IMR-90 (cell line): ENCODE data around the gene TLR9. TPM values are rescaled to one million over a fixed set of nuclear protein-coding genes. Genes with fewer than 3 reads are reported as not detected.

Source experiments
- ATAC-seq: fragments of 200-7000 bp; cut with Tn5 transposase; 2 replicates; pipeline ENCODE4 v1.9.1; 2020; ENCODE audit warnings: low read depth, mild to moderate bottlenecking, moderate library complexity
- BruUV-seq: library from RNA; stranded (reverse); fragments of 400-500 nt; replicated peaks from 2 replicates; lab custom pipeline; 2021; lab: Mats Ljungman, UMichigan
- CTCF ChIA-PET: fragments of 300-600 bp; formaldehyde crosslinking; extraction: SDS; loops from one replicate; lab custom pipeline; 2021; ENCODE audit warnings: antibody characterized with exemption; lab: Yijun Ruan, JAX
- POLR2A ChIA-PET: fragments of 300-600 bp; sonication (Branson Sonifier 250); formaldehyde crosslinking; loops from one replicate; lab custom pipeline; 2022; ENCODE audit warnings: antibody characterized with exemption; ENCODE audit not compliant: unreplicated experiment; lab: Charles Lee
- DNase-seq: peaks from one replicate; pipeline ENCODE4 v3.0.0; 2013
- H2AFZ ChIP-seq: replicated peaks from 2 replicates; pipeline ENCODE3; 2013; ENCODE audit warnings: low read length, mild to moderate bottlenecking; ENCODE audit not compliant: poor library complexity
- H2AK5ac ChIP-seq: 2 replicates; pipeline ENCODE4 v1.6.1; 2013; ENCODE audit warnings: low read depth, low read length, inconsistent platforms
- H2AK9ac ChIP-seq: replicated peaks from 2 replicates; pipeline ENCODE3; 2013; ENCODE audit warnings: mild to moderate bottlenecking, low read depth, low read length, moderate library complexity; ENCODE audit not compliant: poor library complexity
- H2BK120ac ChIP-seq: 2 replicates; pipeline ENCODE4 v1.6.1; 2013; ENCODE audit warnings: low read depth, low read length, inconsistent platforms
- H2BK15ac ChIP-seq: 3 replicates; pipeline ENCODE4 v1.6.1; 2013; ENCODE audit warnings: low read depth, low read length, inconsistent platforms
- H2BK20ac ChIP-seq: 2 replicates; pipeline ENCODE4 v1.6.1; 2013; ENCODE audit warnings: low read depth, mild to moderate bottlenecking, inconsistent platforms, low read length, moderate library complexity
- H2BK5ac ChIP-seq: 2 replicates; pipeline ENCODE4 v1.6.1; 2013; ENCODE audit warnings: mild to moderate bottlenecking, low read depth, low read length, inconsistent platforms; ENCODE audit not compliant: poor library complexity, severe bottlenecking
- H3K14ac ChIP-seq: replicated peaks from 2 replicates; pipeline ENCODE4 v1.6.1; 2013; ENCODE audit warnings: low read depth, low read length, inconsistent platforms
- H3K18ac ChIP-seq: 2 replicates; pipeline ENCODE4 v1.6.1; 2013; ENCODE audit warnings: low read depth, low read length, control low read depth
- H3K23ac ChIP-seq: 2 replicates; pipeline ENCODE4 v1.6.1; 2013; ENCODE audit warnings: low read depth, low read length, inconsistent platforms
- H3K27ac ChIP-seq: 2 replicates; pipeline ENCODE4 v1.5.1; 2013; ENCODE audit warnings: mild to moderate bottlenecking, control low read depth, low read length; ENCODE audit not compliant: insufficient read depth
- H3K27me3 ChIP-seq: 2 replicates; pipeline ENCODE4 v1.6.1; 2013; ENCODE audit warnings: low read length; ENCODE audit not compliant: control insufficient read depth, insufficient read depth
- H3K36me3 ChIP-seq: 2 replicates; pipeline ENCODE4 v1.6.1; 2013; ENCODE audit warnings: low read length, mixed read lengths; ENCODE audit not compliant: control insufficient read depth, insufficient read depth
- H3K4ac ChIP-seq: 2 replicates; pipeline ENCODE4 v1.6.1; 2013; ENCODE audit warnings: low read depth, low read length, inconsistent platforms
- H3K4me1 ChIP-seq: 2 replicates; pipeline ENCODE4 v1.6.1; 2013; ENCODE audit warnings: low read length, mixed read lengths; ENCODE audit not compliant: control insufficient read depth, insufficient read depth
- H3K4me2 ChIP-seq: 2 replicates; pipeline ENCODE4 v1.6.1; 2013; ENCODE audit warnings: low read depth, mild to moderate bottlenecking, control low read depth, low read length, moderate library complexity
- H3K4me3 ChIP-seq: 2 replicates; pipeline ENCODE4 v1.5.1; 2013; ENCODE audit warnings: low read depth, mild to moderate bottlenecking, control low read depth, low read length, moderate library complexity; ENCODE audit not compliant: insufficient read depth
- H3K56ac ChIP-seq: 2 replicates; pipeline ENCODE4 v1.6.1; 2013; ENCODE audit warnings: low read length, inconsistent platforms; ENCODE audit not compliant: insufficient read depth; ENCODE audit errors: extremely low read depth
- H3K79me1 ChIP-seq, 2 experiments: 2 replicates each; pipeline ENCODE4 v1.6.1; 2013; ENCODE audit warnings: low read length in 2 of 2, inconsistent platforms in 1 of 2, low read depth in 1 of 2
- H3K9ac ChIP-seq: 2 replicates; pipeline ENCODE4 v1.6.1; 2013; ENCODE audit warnings: low read depth, low read length, control low read depth
- H3K9me1 ChIP-seq: 2 replicates; pipeline ENCODE4 v1.6.1; 2013; ENCODE audit warnings: low read length, inconsistent platforms; ENCODE audit not compliant: insufficient read depth
- H3K9me3 ChIP-seq: 2 replicates; pipeline ENCODE4 v1.6.1; 2013; ENCODE audit warnings: low read length; ENCODE audit not compliant: control insufficient read depth, insufficient read depth
- H4K20me1 ChIP-seq: 2 replicates; pipeline ENCODE4 v1.6.1; 2013; ENCODE audit warnings: low read length, inconsistent platforms; ENCODE audit not compliant: insufficient read depth
- H4K5ac ChIP-seq: 2 replicates; pipeline ENCODE4 v1.6.1; 2013; ENCODE audit warnings: mild to moderate bottlenecking, low read depth, low read length, control low read depth
- H4K8ac ChIP-seq, 2 experiments: 2 replicates each; pipeline ENCODE4 v1.6.1; 2013; ENCODE audit warnings: low read depth in 2 of 2, low read length in 2 of 2, control low read depth in 1 of 2, inconsistent platforms in 1 of 2
- H4K91ac ChIP-seq: 2 replicates; pipeline ENCODE4 v1.6.1; 2013; ENCODE audit warnings: low read depth, low read length, inconsistent platforms; ENCODE audit not compliant: insufficient read depth
- CHD1 ChIP-seq: IDR thresholded peaks from 2 replicates; pipeline ENCODE4 v1.6.1; 2012; ENCODE audit warnings: low read depth, low read length, improper control_type of control experiment
- CTCF ChIP-seq: conservative IDR thresholded peaks from 2 replicates; pipeline ENCODE4 v1.5.1; 2012; ENCODE audit warnings: mild to moderate bottlenecking, low read depth, low read length, improper control_type of control experiment
- MAFK ChIP-seq: IDR thresholded peaks from 2 replicates; pipeline ENCODE4 v1.6.1; 2012; ENCODE audit warnings: low read depth, low read length, improper control_type of control experiment
- MAZ ChIP-seq: IDR thresholded peaks from 2 replicates; pipeline ENCODE4 v1.6.1; 2012; ENCODE audit warnings: low read depth, mild to moderate bottlenecking, low read length, improper control_type of control experiment, moderate library complexity, borderline replicate concordance
- POLR2A ChIP-seq: IDR thresholded peaks from 2 replicates; pipeline ENCODE4 v1.6.1; 2012; ENCODE audit warnings: mild to moderate bottlenecking, low read depth, low read length
- WGBS, 2 experiments: methylation state at CpG; one replicate each; pipeline versions ENCODE4 v1.1.5 to v1.1.7; 2013; ENCODE audit warnings: missing lambda C conversion rate in 2 of 2; ENCODE audit not compliant: insufficient read length in 1 of 2; ENCODE audit errors: extremely low coverage in 2 of 2; 5-methylcytosine and 5-hydroxymethylcytosine counted together
- dilution Hi-C: fragments of 300-500 bp; cut with HindIII; formaldehyde crosslinking; loops from one replicate; pipeline ENCODE4 v1.14.3; 2018; ENCODE audit warnings: low sequenced_read_pairs; ENCODE audit not compliant: unreplicated experiment
- in situ Hi-C: fragments of 300-500 bp; cut with MboI; formaldehyde crosslinking; loops from 3 replicates; pipeline ENCODE4 v1.14.3; 2019; ENCODE audit warnings: low sequenced_read_pairs, inconsistent platforms, mixed read lengths
- intact Hi-C: fragments of 100-400 bp; cut with micrococcal nuclease; formaldehyde crosslinking; loops from 2 replicates; pipeline ENCODE4 v1.10.0; 2022
- polyA plus RNA-seq, 3 experiments: library from polyadenylated mRNA; depleted of rRNA; stranded (reverse); fragments of >200 nt; gene quantifications; 2 replicates each; pipeline ENCODE4 v1.2.3, GENCODE V29; 2012; ENCODE audit warnings: low replicate concordance in 1 of 3
- total RNA-seq: library from RNA; depleted of rRNA; stranded (reverse); fragments of >200 nt; gene quantifications from 2 replicates; pipeline ENCODE4 v1.2.3, GENCODE V29; 2012
- TF ChIP-seq, protein P1 (sequence below): fragments of 150-350 bp; IDR thresholded peaks from 2 replicates; pipeline ENCODE4 v1.6.1; 2017; ENCODE audit warnings: mild to moderate bottlenecking, antibody characterized with exemption, low read length, low read depth

The TLR9 gene
- total and polyA plus RNA-seq, 2 of the 4 experiments (the other 2 are of a cell fraction) = not detected

DNA sequence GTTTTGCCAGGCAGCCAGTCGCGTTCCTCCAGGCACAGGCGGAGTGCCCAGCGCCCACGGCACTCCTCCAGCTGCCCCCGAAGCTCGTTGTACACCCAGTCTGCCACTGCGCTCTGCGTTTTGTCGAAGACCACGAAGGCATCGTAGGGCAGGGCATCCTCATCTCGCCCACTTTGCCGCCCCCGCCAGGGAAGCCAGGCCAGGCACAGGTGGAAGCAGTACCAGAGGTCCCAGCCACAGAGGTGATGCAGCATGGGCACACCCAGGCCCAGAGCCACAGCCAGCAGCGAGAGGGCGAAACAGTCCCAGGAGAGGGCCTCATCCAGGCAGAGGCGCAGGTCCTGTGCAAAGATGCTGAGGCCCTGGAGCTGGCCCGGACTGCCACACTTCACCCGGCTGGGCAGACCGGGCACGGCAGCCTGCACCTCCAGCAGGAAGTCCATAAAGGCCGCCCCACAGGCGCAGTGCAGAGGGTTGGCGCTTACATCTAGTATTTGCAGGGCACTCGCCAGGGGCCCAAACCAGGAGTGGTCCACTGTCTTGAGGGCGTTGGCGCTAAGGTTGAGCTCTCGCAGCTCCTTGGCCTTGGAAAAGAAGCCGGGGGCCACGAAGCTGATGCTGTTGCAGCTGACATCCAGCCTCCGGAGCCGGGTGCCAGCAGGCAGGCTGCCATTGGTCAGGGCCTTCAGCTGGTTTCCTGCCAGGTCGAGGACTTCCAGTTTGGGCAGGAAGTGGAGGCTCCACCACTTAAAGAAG lies 3.7 kb downstream of the TLR9 start:
- H3K27me3 ChIP-seq = no peaks in the 10 kb centered on the region
- intact Hi-C loops = loop anchor here (5.0 kb wide), 1 partner anchor 226 kb away; the partner anchor contains the start of gene SEMA3G
- dilution Hi-C loops = no loop called here
- POLR2A ChIA-PET = no interaction called here
- peaks cover 11% of the 10 kb centered on the region for H3K9me1 ChIP-seq
- H3K9ac ChIP-seq = no peak overlapping the region
- H4K91ac ChIP-seq = no peak overlapping the region
- ATAC-seq (no peak), DNase-seq (no peak)
- no peak overlapping the region for H2BK5ac ChIP-seq
- H4K5ac ChIP-seq = no peak overlapping the region
- no peak overlapping the region for H3K56ac ChIP-seq
- TF ChIP-seq MAZ = no peak
- TF ChIP-seq MAFK = no peak
- TF ChIP-seq CHD1 = no peak
- TF ChIP-seq, protein P1, sequence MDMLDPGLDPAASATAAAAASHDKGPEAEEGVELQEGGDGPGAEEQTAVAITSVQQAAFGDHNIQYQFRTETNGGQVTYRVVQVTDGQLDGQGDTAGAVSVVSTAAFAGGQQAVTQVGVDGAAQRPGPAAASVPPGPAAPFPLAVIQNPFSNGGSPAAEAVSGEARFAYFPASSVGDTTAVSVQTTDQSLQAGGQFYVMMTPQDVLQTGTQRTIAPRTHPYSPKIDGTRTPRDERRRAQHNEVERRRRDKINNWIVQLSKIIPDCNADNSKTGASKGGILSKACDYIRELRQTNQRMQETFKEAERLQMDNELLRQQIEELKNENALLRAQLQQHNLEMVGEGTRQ = no peak
- TF ChIP-seq POLR2A = no peak
- no peak for TF ChIP-seq CTCF
- no peak overlapping the region for H3K23ac ChIP-seq
- no peaks in the 10 kb centered on the region for H3K36me3 ChIP-seq
- H3K4ac ChIP-seq = no peak overlapping the region
- H2BK120ac ChIP-seq = no peak overlapping the region
- H3K4me3 ChIP-seq = no peak overlapping the region
- H3K14ac ChIP-seq = no peak overlapping the region
- H3K4me1 ChIP-seq = peaks cover 3% of the 10 kb centered on the region
- no peak overlapping the region for H3K27ac ChIP-seq
- no peak overlapping the region for H2BK15ac ChIP-seq
- no peak overlapping the region for H3K4me2 ChIP-seq
- H3K18ac ChIP-seq = no peak overlapping the region
- no peak overlapping the region for H4K8ac ChIP-seq
- H2AK9ac ChIP-seq = no peak overlapping the region
- 81% methylated on average over 28 of the region's 34 CpGs; no CpG with 5 or more reads in 1 of the 2 experiments for WGBS, 2 experiments
- H2AK5ac ChIP-seq = peak overlapping the region; percentile 14; the same call in 1 of the 2 replicates
- H2AFZ ChIP-seq = peak overlapping the region; percentile 32
- in situ Hi-C loops = no loop called here
- no peaks in the 10 kb centered on the region for H3K9me3 ChIP-seq
- BruUV-seq = no TSS peak
- CTCF ChIA-PET = interaction anchor here (1.5 kb wide), 1 partner anchor 218 kb away, joined by 3 read pairs; no protein-coding TSS in a partner anchor
- H2BK20ac ChIP-seq = no peak overlapping the region
- H4K20me1 ChIP-seq = peaks cover 11% of the 10 kb centered on the region
- H3K79me1 ChIP-seq = 0 out of 4 replicates have a peak, but pooled peaks cover 0 to 3% of the 10 kb centered on the region in 2 experiments
